H9 (cell line): ENCODE data around the gene KIF6. TPM values are rescaled to one million over a fixed set of nuclear protein-coding genes. Genes with fewer than 3 reads are reported as not detected.

Experiments
- DNase-seq: peaks from one replicate; pipeline ENCODE4 v3.0.0-alpha.2; 2017
- H2AFZ ChIP-seq: one replicate; pipeline ENCODE4 v1.6.1; 2013; ENCODE audit warnings: mild to moderate bottlenecking, low read length, control low read depth, moderate library complexity
- H2AK5ac ChIP-seq: 2 replicates; pipeline ENCODE4 v1.6.1; 2013; ENCODE audit warnings: low read length, control low read depth, mixed read lengths; ENCODE audit not compliant: insufficient read length
- H2BK120ac ChIP-seq: one replicate; pipeline ENCODE4 v1.6.1; 2013; ENCODE audit warnings: low read depth, mild to moderate bottlenecking, low read length, control low read depth, inconsistent platforms; ENCODE audit not compliant: poor library complexity, severe bottlenecking
- H2BK12ac ChIP-seq: 2 replicates; pipeline ENCODE4 v1.6.1; 2013; ENCODE audit warnings: low read length, control low read depth, mixed read lengths, low read depth; ENCODE audit not compliant: insufficient read length
- H2BK15ac ChIP-seq: 2 replicates; pipeline ENCODE4 v1.6.1; 2013; ENCODE audit warnings: low read depth, low read length, control low read depth
- H2BK20ac ChIP-seq: one replicate; pipeline ENCODE4 v1.6.1; 2013; ENCODE audit warnings: low read depth, mild to moderate bottlenecking, low read length, control low read depth, inconsistent platforms; ENCODE audit not compliant: poor library complexity, severe bottlenecking
- H2BK5ac ChIP-seq: 2 replicates; pipeline ENCODE4 v1.6.1; 2013; ENCODE audit warnings: low read length, control low read depth, mixed read lengths; ENCODE audit not compliant: insufficient read length
- H3K14ac ChIP-seq: 2 replicates; pipeline ENCODE4 v1.6.1; 2013; ENCODE audit warnings: low read length, control low read depth; ENCODE audit not compliant: insufficient read depth
- H3K18ac ChIP-seq: 2 replicates; pipeline ENCODE4 v1.6.1; 2013; ENCODE audit warnings: low read depth, mild to moderate bottlenecking, mixed read lengths, low read length, control low read depth; ENCODE audit not compliant: insufficient read length
- H3K23ac ChIP-seq: 2 replicates; pipeline ENCODE4 v1.6.1; 2013; ENCODE audit warnings: low read length, control low read depth, mixed read lengths, low read depth; ENCODE audit not compliant: insufficient read length
- H3K23me2 ChIP-seq: 2 replicates; pipeline ENCODE4 v1.6.1; 2013; ENCODE audit warnings: low read depth, mild to moderate bottlenecking, mixed read lengths, low read length, control low read depth; ENCODE audit not compliant: insufficient read length, poor library complexity, severe bottlenecking
- H3K27ac ChIP-seq: 2 replicates; pipeline ENCODE4 v1.5.1; 2013; ENCODE audit warnings: low read length, control low read depth, mixed read lengths, low read depth; ENCODE audit not compliant: insufficient read length
- H3K27me3 ChIP-seq: 2 replicates; pipeline ENCODE4 v1.6.1; 2013; ENCODE audit warnings: low read length, control low read depth, inconsistent platforms; ENCODE audit not compliant: insufficient read depth
- H3K4ac ChIP-seq: 2 replicates; pipeline ENCODE4 v1.6.1; 2013; ENCODE audit warnings: low read depth, mild to moderate bottlenecking, control low read depth, inconsistent platforms, low read length, moderate library complexity
- H3K4me1 ChIP-seq: 2 replicates; pipeline ENCODE4 v1.6.1; 2013; ENCODE audit warnings: low read length, control low read depth, inconsistent platforms; ENCODE audit not compliant: insufficient read depth
- H3K4me2 ChIP-seq: 2 replicates; pipeline ENCODE4 v1.6.1; 2013; ENCODE audit warnings: low read length, control low read depth, mixed read lengths; ENCODE audit not compliant: insufficient read length, insufficient read depth
- H3K56ac ChIP-seq: 2 replicates; pipeline ENCODE4 v1.6.1; 2013; ENCODE audit warnings: low read depth, mild to moderate bottlenecking, mixed read lengths, low read length, control low read depth; ENCODE audit not compliant: insufficient read length
- H3K79me1 ChIP-seq: 2 replicates; pipeline ENCODE4 v1.6.1; 2013; ENCODE audit warnings: low read depth, mild to moderate bottlenecking, moderate library complexity, low read length, control low read depth, inconsistent platforms; ENCODE audit not compliant: insufficient read depth, poor library complexity, severe bottlenecking
- H3K79me2 ChIP-seq: 2 replicates; pipeline ENCODE4 v1.6.1; 2013; ENCODE audit warnings: low read length, control low read depth, inconsistent platforms; ENCODE audit not compliant: insufficient read depth
- H3K9ac ChIP-seq: 2 replicates; pipeline ENCODE4 v1.6.1; 2013; ENCODE audit warnings: low read length, control low read depth, mixed read lengths; ENCODE audit not compliant: insufficient read length; ENCODE audit errors: extremely low read depth
- H3K9me3 ChIP-seq: one replicate; pipeline ENCODE4 v1.6.1; 2013; ENCODE audit warnings: low read depth, low read length, inconsistent platforms; ENCODE audit not compliant: control insufficient read depth
- H3T11ph ChIP-seq: one replicate; pipeline ENCODE4 v1.6.1; 2013; ENCODE audit warnings: mild to moderate bottlenecking, low read length, control low read depth, inconsistent platforms
- H4K20me1 ChIP-seq: one replicate; pipeline ENCODE4 v1.6.1; 2013; ENCODE audit not compliant: control insufficient read depth, insufficient read length, insufficient read depth
- H4K5ac ChIP-seq: 2 replicates; pipeline ENCODE4 v1.6.1; 2013; ENCODE audit warnings: low read depth, mild to moderate bottlenecking, mixed read lengths, low read length, control low read depth; ENCODE audit not compliant: insufficient read length
- H4K8ac ChIP-seq: replicated peaks from 2 replicates; pipeline ENCODE4 v1.6.1; 2013; ENCODE audit warnings: low read length, control low read depth, mixed read lengths, low read depth; ENCODE audit not compliant: insufficient read length
- H4K91ac ChIP-seq: 2 replicates; pipeline ENCODE4 v1.6.1; 2013; ENCODE audit warnings: low read depth, mild to moderate bottlenecking, moderate library complexity, mixed read lengths, low read length, control low read depth; ENCODE audit not compliant: insufficient read length
- H3K27ac Mint-ChIP-seq, 3 experiments: 2 replicates in 2 of 3; 3 replicates in 1 of 3; pipeline ENCODE4 v1.8.0; 2020 to 2021; ENCODE audit warnings: mixed read lengths in 3 of 3, mild to moderate bottlenecking in 1 of 3, moderate library complexity in 1 of 3
- H3K27me3 Mint-ChIP-seq: 2 replicates; pipeline ENCODE4 v1.8.0; 2021; ENCODE audit warnings: low read depth, mild to moderate bottlenecking, moderate library complexity, mixed read lengths
- H3K36me3 Mint-ChIP-seq, 3 experiments: 2 replicates in 2 of 3; 3 replicates in 1 of 3; pipeline ENCODE4 v1.8.0; 2020 to 2021; ENCODE audit warnings: low read depth in 3 of 3, mixed read lengths in 3 of 3; ENCODE audit not compliant: insufficient read depth in 1 of 3
- H3K4me1 Mint-ChIP-seq, 2 experiments: 2 replicates each; pipeline ENCODE4 v1.8.0; 2020; ENCODE audit warnings: mixed read lengths in 2 of 2
- H3K4me3 Mint-ChIP-seq, 2 experiments: 2 replicates in 1 of 2; 3 replicates in 1 of 2; pipeline ENCODE4 v1.8.0; 2020 to 2021; ENCODE audit warnings: mild to moderate bottlenecking in 2 of 2, mixed read lengths in 2 of 2, moderate library complexity in 1 of 2
- H3K9me3 Mint-ChIP-seq, 2 experiments: 2 replicates in 1 of 2; 3 replicates in 1 of 2; pipeline ENCODE4 v1.8.0; 2020; ENCODE audit warnings: mild to moderate bottlenecking in 2 of 2, mixed read lengths in 2 of 2, moderate library complexity in 1 of 2
- CTCF ChIP-seq: fragments of 200-600 bp; sonication (generic); conservative IDR thresholded peaks from 3 replicates; pipeline ENCODE4 v1.8.0; 2021; ENCODE audit warnings: antibody characterized with exemption, mild to moderate bottlenecking
- WGBS: extraction: QIAGEN DNeasy Blood & Tissue Kit; methylation state at CpG from one replicate; pipeline ENCODE4 v1.1.7; 2013; ENCODE audit warnings: missing lambda C conversion rate, low lambda C conversion rate, mixed read lengths; ENCODE audit not compliant: insufficient read length; ENCODE audit errors: extremely low coverage; 5-methylcytosine and 5-hydroxymethylcytosine counted together
- total RNA-seq: library from RNA; stranded (reverse); gene quantifications from 2 replicates; pipeline ENCODE4 v1.2.1, GENCODE V29; 2021

KIF6 gene
- total RNA-seq, 1 experiment from 2014 or later: 0.63 TPM

- H3K56ac ChIP-seq: no peak overlapping the region
- H3K4me1 Mint-ChIP-seq: peaks cover 34 to 43% of the 10 kb centered on the region in 2 experiments
- H4K5ac ChIP-seq: no peak overlapping the region
- peaks cover 0 to 4% of the 10 kb centered on the region in 2 experiments; a peak in 3 of 5 replicates for H3K9me3 Mint-ChIP-seq
- no peak overlapping the region for H2BK12ac ChIP-seq
- H3K36me3 Mint-ChIP-seq: peaks cover 0 to 5% (median 0%) of the 10 kb centered on the region in 3 experiments; a peak in 2 of 7 replicates
- no peaks in the 10 kb centered on the region for H3K9me3 ChIP-seq
- H2BK15ac ChIP-seq: no peak overlapping the region
- H3K27ac ChIP-seq: no peak overlapping the region
- H3K27ac Mint-ChIP-seq: peak overlapping the region in 1 of 3 experiments; percentile 21; a peak in 1 of 7 replicates
- H3K14ac ChIP-seq: no peak overlapping the region
- H3K23me2 ChIP-seq: no peaks in the 10 kb centered on the region
- TF ChIP-seq CTCF: no peak; the same call in 2 of the 3 replicates
- H3K27me3 Mint-ChIP-seq: peaks cover 4% of the 10 kb centered on the region
- H3K4me2 ChIP-seq: no peak overlapping the region
- H3K23ac ChIP-seq: no peak overlapping the region
- no peak overlapping the region for H3K9ac ChIP-seq
- no peak overlapping the region for H2BK20ac ChIP-seq
- no peak overlapping the region for H3T11ph ChIP-seq
- no peaks in the 10 kb centered on the region for H3K79me2 ChIP-seq
- H2BK5ac ChIP-seq: no peak overlapping the region
- no peaks in the 10 kb centered on the region for H3K79me1 ChIP-seq
- H4K20me1 ChIP-seq: no peaks in the 10 kb centered on the region
- no CpG with 5 or more reads among the region's 9 CpGs for WGBS
- no peak overlapping the region for H3K18ac ChIP-seq
- H4K8ac ChIP-seq: no peak overlapping the region
- H3K4me3 Mint-ChIP-seq: no peak overlapping the region
- H3K4me1 ChIP-seq: no peaks in the 10 kb centered on the region; the same call in 1 of the 2 replicates
- H3K4ac ChIP-seq: no peak overlapping the region
- no peak overlapping the region for H4K91ac ChIP-seq
- no peaks in the 10 kb centered on the region for H3K27me3 ChIP-seq
- no peak overlapping the region for H2AK5ac ChIP-seq
- no peak overlapping the region for H2BK120ac ChIP-seq
- no peak overlapping the region for H2AFZ ChIP-seq
- peak; percentile 49 for DNase-seq
Measured at GRCh38 chr6:39343396-39343870, 381.8 kb downstream of the KIF6 start.
